HG02981 (cell line): ENCODE results near the gene FOXA3.

ENCODE experiments used
- ATAC-seq: cut with Tn5 transposase; IDR thresholded peaks from one replicate; pipeline ENCODE4 v1.9.1; 2021; ENCODE audit warnings: mild to moderate bottlenecking, moderate library complexity; ENCODE audit not compliant: unreplicated experiment

Gene FOXA3

GRCh38 chr19:45863840-45864628 is at the start of gene FOXA3:
Gene FOXA3 (plus strand): TSS chr19:45864326. CDS start chr19:45864457, 131 bp downstream.
- peak; percentile 32 for ATAC-seq

GRCh38 chr19:45814851-45815480 is 49.2 kb upstream of the FOXA3 start, which contains the start of gene RSPH6A:
Gene RSPH6A (minus strand): TSS chr19:45815308. CDS start chr19:45815176, 132 bp downstream.
- no peak for ATAC-seq

GRCh38 chr19:45815481-45816216 is 48.5 kb upstream of the FOXA3 start:
- ATAC-seq, result no peak

GRCh38 chr19:45816236-45817009 is 47.7 kb upstream of the FOXA3 start:
- ATAC-seq, result no peak

GRCh38 chr19:45817010-45817724 is 47.0 kb upstream of the FOXA3 start:
- peak; percentile 86 for ATAC-seq

- ATAC-seq, result no peak
These were observed 46.3 kb upstream of the FOXA3 start for GRCh38 chr19:45817725-45818301.

GRCh38 chr19:45819769-45820168 is 44.4 kb upstream of the FOXA3 start:
- ATAC-seq, result no peak

GRCh38 chr19:45820413-45821102 is 43.6 kb upstream of the FOXA3 start:
- no peak for ATAC-seq

- no peak for ATAC-seq
These were observed 43.0 kb upstream of the FOXA3 start for GRCh38 chr19:45821103-45821521.

- ATAC-seq, result no peak
These were observed 42.6 kb upstream of the FOXA3 start for GRCh38 chr19:45821570-45821969.

GRCh38 chr19:45822716-45823115 is 41.4 kb upstream of the FOXA3 start:
- ATAC-seq, result no peak

- ATAC-seq, result no peak
These were observed 40.9 kb upstream of the FOXA3 start for GRCh38 chr19:45823182-45823581.

- no peak for ATAC-seq
These were observed 40.1 kb upstream of the FOXA3 start for GRCh38 chr19:45824041-45824471.

- no peak for ATAC-seq
These were observed 39.4 kb upstream of the FOXA3 start for GRCh38 chr19:45824531-45825262.

GRCh38 chr19:45825263-45825605 is 38.9 kb upstream of the FOXA3 start:
- ATAC-seq, result no peak

- ATAC-seq, result no peak
These were observed 37.9 kb upstream of the FOXA3 start for GRCh38 chr19:45825917-45826893.

GRCh38 chr19:45826934-45827333 is 37.2 kb upstream of the FOXA3 start:
- ATAC-seq, result no peak
